ENCODE data around the gene FRMD5.

DNA sequence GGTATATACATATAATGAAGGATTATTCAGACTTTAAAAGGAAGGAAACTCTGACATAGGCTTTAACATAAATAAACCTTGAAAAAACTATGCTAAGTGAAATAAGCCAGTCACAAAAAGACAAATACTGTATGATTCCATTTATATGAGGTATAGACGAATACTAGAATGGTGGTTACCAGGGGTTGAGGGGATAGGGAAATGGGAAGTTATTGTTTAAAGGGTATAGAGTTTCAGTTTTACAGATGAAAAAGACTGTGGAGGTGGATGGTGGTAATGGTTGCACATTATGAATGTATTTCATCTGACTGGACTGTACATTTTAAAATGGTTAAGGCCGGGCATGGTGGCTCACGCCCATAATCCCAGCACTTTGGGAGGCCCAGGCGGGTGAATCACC is 41.7 kb downstream of the FRMD5 start:
- TF ChIP-seq POLR2AphosphoS5 (IDR thresholded peaks at IDR 0.05; ENCODE audit: borderline replicate concordance, low read depth, low read length), result no peak
- no peak for TF ChIP-seq EZH2 (IDR thresholded peaks at IDR 0.05)
